IMR-90 (cell line): Measurements from ENCODE around the gene RCAN2. TPM values are rescaled to one million over a fixed set of nuclear protein-coding genes. Genes with fewer than 3 reads are reported as not detected.

Experiments
- ATAC-seq: fragments of 200-7000 bp; cut with Tn5 transposase; 2 replicates; pipeline ENCODE4 v1.9.1; 2020; ENCODE audit warnings: low read depth, mild to moderate bottlenecking, moderate library complexity
- BruUV-seq: library from RNA; stranded (reverse); fragments of 400-500 nt; replicated peaks from 2 replicates; lab custom pipeline; 2021; lab: Mats Ljungman, UMichigan
- CTCF ChIA-PET: fragments of 300-600 bp; formaldehyde crosslinking; extraction: SDS; loops from one replicate; lab custom pipeline; 2021; ENCODE audit warnings: antibody characterized with exemption; lab: Yijun Ruan, JAX
- POLR2A ChIA-PET: fragments of 300-600 bp; sonication (Branson Sonifier 250); formaldehyde crosslinking; loops from one replicate; lab custom pipeline; 2022; ENCODE audit warnings: antibody characterized with exemption; ENCODE audit not compliant: unreplicated experiment; lab: Charles Lee
- DNase-seq: peaks from one replicate; pipeline ENCODE4 v3.0.0; 2013
- H2AFZ ChIP-seq: replicated peaks from 2 replicates; pipeline ENCODE3; 2013; ENCODE audit warnings: low read length, mild to moderate bottlenecking; ENCODE audit not compliant: poor library complexity
- H2AK5ac ChIP-seq: 2 replicates; pipeline ENCODE4 v1.6.1; 2013; ENCODE audit warnings: low read depth, low read length, inconsistent platforms
- H2AK9ac ChIP-seq: replicated peaks from 2 replicates; pipeline ENCODE3; 2013; ENCODE audit warnings: mild to moderate bottlenecking, low read depth, low read length, moderate library complexity; ENCODE audit not compliant: poor library complexity
- H2BK120ac ChIP-seq: 2 replicates; pipeline ENCODE4 v1.6.1; 2013; ENCODE audit warnings: low read depth, low read length, inconsistent platforms
- H2BK15ac ChIP-seq: 3 replicates; pipeline ENCODE4 v1.6.1; 2013; ENCODE audit warnings: low read depth, low read length, inconsistent platforms
- H2BK20ac ChIP-seq: 2 replicates; pipeline ENCODE4 v1.6.1; 2013; ENCODE audit warnings: low read depth, mild to moderate bottlenecking, inconsistent platforms, low read length, moderate library complexity
- H2BK5ac ChIP-seq: 2 replicates; pipeline ENCODE4 v1.6.1; 2013; ENCODE audit warnings: mild to moderate bottlenecking, low read depth, low read length, inconsistent platforms; ENCODE audit not compliant: poor library complexity, severe bottlenecking
- H3K14ac ChIP-seq: replicated peaks from 2 replicates; pipeline ENCODE4 v1.6.1; 2013; ENCODE audit warnings: low read depth, low read length, inconsistent platforms
- H3K18ac ChIP-seq: 2 replicates; pipeline ENCODE4 v1.6.1; 2013; ENCODE audit warnings: low read depth, low read length, control low read depth
- H3K23ac ChIP-seq: 2 replicates; pipeline ENCODE4 v1.6.1; 2013; ENCODE audit warnings: low read depth, low read length, inconsistent platforms
- H3K27ac ChIP-seq: 2 replicates; pipeline ENCODE4 v1.5.1; 2013; ENCODE audit warnings: mild to moderate bottlenecking, control low read depth, low read length; ENCODE audit not compliant: insufficient read depth
- H3K27me3 ChIP-seq: 2 replicates; pipeline ENCODE4 v1.6.1; 2013; ENCODE audit warnings: low read length; ENCODE audit not compliant: control insufficient read depth, insufficient read depth
- H3K36me3 ChIP-seq: 2 replicates; pipeline ENCODE4 v1.6.1; 2013; ENCODE audit warnings: low read length, mixed read lengths; ENCODE audit not compliant: control insufficient read depth, insufficient read depth
- H3K4ac ChIP-seq: 2 replicates; pipeline ENCODE4 v1.6.1; 2013; ENCODE audit warnings: low read depth, low read length, inconsistent platforms
- H3K4me1 ChIP-seq: 2 replicates; pipeline ENCODE4 v1.6.1; 2013; ENCODE audit warnings: low read length, mixed read lengths; ENCODE audit not compliant: control insufficient read depth, insufficient read depth
- H3K4me2 ChIP-seq: 2 replicates; pipeline ENCODE4 v1.6.1; 2013; ENCODE audit warnings: low read depth, mild to moderate bottlenecking, control low read depth, low read length, moderate library complexity
- H3K4me3 ChIP-seq: 2 replicates; pipeline ENCODE4 v1.5.1; 2013; ENCODE audit warnings: low read depth, mild to moderate bottlenecking, control low read depth, low read length, moderate library complexity; ENCODE audit not compliant: insufficient read depth
- H3K56ac ChIP-seq: 2 replicates; pipeline ENCODE4 v1.6.1; 2013; ENCODE audit warnings: low read length, inconsistent platforms; ENCODE audit not compliant: insufficient read depth; ENCODE audit errors: extremely low read depth
- H3K79me1 ChIP-seq, 2 experiments: 2 replicates each; pipeline ENCODE4 v1.6.1; 2013; ENCODE audit warnings: low read length in 2 of 2, inconsistent platforms in 1 of 2, low read depth in 1 of 2
- H3K9ac ChIP-seq: 2 replicates; pipeline ENCODE4 v1.6.1; 2013; ENCODE audit warnings: low read depth, low read length, control low read depth
- H3K9me1 ChIP-seq: 2 replicates; pipeline ENCODE4 v1.6.1; 2013; ENCODE audit warnings: low read length, inconsistent platforms; ENCODE audit not compliant: insufficient read depth
- H3K9me3 ChIP-seq: 2 replicates; pipeline ENCODE4 v1.6.1; 2013; ENCODE audit warnings: low read length; ENCODE audit not compliant: control insufficient read depth, insufficient read depth
- H4K20me1 ChIP-seq: 2 replicates; pipeline ENCODE4 v1.6.1; 2013; ENCODE audit warnings: low read length, inconsistent platforms; ENCODE audit not compliant: insufficient read depth
- H4K5ac ChIP-seq: 2 replicates; pipeline ENCODE4 v1.6.1; 2013; ENCODE audit warnings: mild to moderate bottlenecking, low read depth, low read length, control low read depth
- H4K8ac ChIP-seq, 2 experiments: 2 replicates each; pipeline ENCODE4 v1.6.1; 2013; ENCODE audit warnings: low read depth in 2 of 2, low read length in 2 of 2, control low read depth in 1 of 2, inconsistent platforms in 1 of 2
- H4K91ac ChIP-seq: 2 replicates; pipeline ENCODE4 v1.6.1; 2013; ENCODE audit warnings: low read depth, low read length, inconsistent platforms; ENCODE audit not compliant: insufficient read depth
- BHLHE40 ChIP-seq: fragments of 150-350 bp; IDR thresholded peaks from 2 replicates; pipeline ENCODE4 v1.6.1; 2016; ENCODE audit warnings: mild to moderate bottlenecking, low read depth, low read length
- CEBPB ChIP-seq: IDR thresholded peaks from 2 replicates; pipeline ENCODE4 v1.6.1; 2012; ENCODE audit warnings: low read depth, low read length, improper control_type of control experiment
- CHD1 ChIP-seq: IDR thresholded peaks from 2 replicates; pipeline ENCODE4 v1.6.1; 2012; ENCODE audit warnings: low read depth, low read length, improper control_type of control experiment
- FOS ChIP-seq: fragments of 150-350 bp; IDR thresholded peaks from 2 replicates; pipeline ENCODE4 v1.6.1; 2016; ENCODE audit warnings: low read depth, low read length
- MAFK ChIP-seq: IDR thresholded peaks from 2 replicates; pipeline ENCODE4 v1.6.1; 2012; ENCODE audit warnings: low read depth, low read length, improper control_type of control experiment
- MAZ ChIP-seq: IDR thresholded peaks from 2 replicates; pipeline ENCODE4 v1.6.1; 2012; ENCODE audit warnings: low read depth, mild to moderate bottlenecking, low read length, improper control_type of control experiment, moderate library complexity, borderline replicate concordance
- MXI1 ChIP-seq: IDR thresholded peaks from 2 replicates; pipeline ENCODE4 v1.6.1; 2012; ENCODE audit warnings: low read depth, mild to moderate bottlenecking, low read length, moderate library complexity, borderline replicate concordance
- NFE2L2 ChIP-seq: fragments of 150-350 bp; IDR thresholded peaks from 2 replicates; pipeline ENCODE4 v1.6.1; 2016; ENCODE audit warnings: low read depth, mild to moderate bottlenecking, low read length
- POLR2A ChIP-seq: IDR thresholded peaks from 2 replicates; pipeline ENCODE4 v1.6.1; 2012; ENCODE audit warnings: mild to moderate bottlenecking, low read depth, low read length
- RAD21 ChIP-seq: IDR thresholded peaks from 2 replicates; pipeline ENCODE4 v1.6.1; 2012; ENCODE audit warnings: low read length, improper control_type of control experiment
- RCOR1 ChIP-seq: IDR thresholded peaks from 2 replicates; pipeline ENCODE4 v1.6.1; 2012; ENCODE audit warnings: mild to moderate bottlenecking, low read length, improper control_type of control experiment; ENCODE audit not compliant: insufficient replicate concordance
- RFX5 ChIP-seq: IDR thresholded peaks from 2 replicates; pipeline ENCODE4 v1.8.0; 2012; ENCODE audit warnings: low read depth, mild to moderate bottlenecking, low read length, moderate library complexity
- SMC3 ChIP-seq: fragments of 150-350 bp; IDR thresholded peaks from 2 replicates; pipeline ENCODE4 v1.6.1; 2016; ENCODE audit warnings: low read depth, mild to moderate bottlenecking, antibody characterized with exemption, low read length, moderate library complexity
- WGBS, 2 experiments: methylation state at CpG; one replicate each; pipeline versions ENCODE4 v1.1.5 to v1.1.7; 2013; ENCODE audit warnings: missing lambda C conversion rate in 2 of 2; ENCODE audit not compliant: insufficient read length in 1 of 2; ENCODE audit errors: extremely low coverage in 2 of 2; 5-methylcytosine and 5-hydroxymethylcytosine counted together
- dilution Hi-C: fragments of 300-500 bp; cut with HindIII; formaldehyde crosslinking; loops from one replicate; pipeline ENCODE4 v1.14.3; 2018; ENCODE audit warnings: low sequenced_read_pairs; ENCODE audit not compliant: unreplicated experiment
- in situ Hi-C: fragments of 300-500 bp; cut with MboI; formaldehyde crosslinking; loops from 3 replicates; pipeline ENCODE4 v1.14.3; 2019; ENCODE audit warnings: low sequenced_read_pairs, inconsistent platforms, mixed read lengths
- intact Hi-C: fragments of 100-400 bp; cut with micrococcal nuclease; formaldehyde crosslinking; loops from 2 replicates; pipeline ENCODE4 v1.10.0; 2022
- polyA plus RNA-seq, 3 experiments: library from polyadenylated mRNA; depleted of rRNA; stranded (reverse); fragments of >200 nt; gene quantifications; 2 replicates each; pipeline ENCODE4 v1.2.3, GENCODE V29; 2012; ENCODE audit warnings: low replicate concordance in 1 of 3
- total RNA-seq: library from RNA; depleted of rRNA; stranded (reverse); fragments of >200 nt; gene quantifications from 2 replicates; pipeline ENCODE4 v1.2.3, GENCODE V29; 2012
- TF ChIP-seq, protein P1 (sequence below): fragments of 150-350 bp; IDR thresholded peaks from 2 replicates; pipeline ENCODE4 v1.6.1; 2017; ENCODE audit warnings: mild to moderate bottlenecking, antibody characterized with exemption, low read length, low read depth
- TF ChIP-seq, protein P2 (sequence below): fragments of 150-350 bp; IDR thresholded peaks from 2 replicates; pipeline ENCODE4 v1.6.1; 2016; ENCODE audit warnings: low read depth, mild to moderate bottlenecking, low read length, moderate library complexity, borderline replicate concordance
- TF ChIP-seq, protein P3 (sequence below): conservative IDR thresholded peaks from 2 replicates; pipeline ENCODE4 v1.5.1; 2012; ENCODE audit warnings: mild to moderate bottlenecking, low read depth, low read length, improper control_type of control experiment

RCAN2 gene
- total and polyA plus RNA-seq, 2 of the 4 experiments (the other 2 are of a cell fraction): 1.3 to 1.8 TPM

DNA sequence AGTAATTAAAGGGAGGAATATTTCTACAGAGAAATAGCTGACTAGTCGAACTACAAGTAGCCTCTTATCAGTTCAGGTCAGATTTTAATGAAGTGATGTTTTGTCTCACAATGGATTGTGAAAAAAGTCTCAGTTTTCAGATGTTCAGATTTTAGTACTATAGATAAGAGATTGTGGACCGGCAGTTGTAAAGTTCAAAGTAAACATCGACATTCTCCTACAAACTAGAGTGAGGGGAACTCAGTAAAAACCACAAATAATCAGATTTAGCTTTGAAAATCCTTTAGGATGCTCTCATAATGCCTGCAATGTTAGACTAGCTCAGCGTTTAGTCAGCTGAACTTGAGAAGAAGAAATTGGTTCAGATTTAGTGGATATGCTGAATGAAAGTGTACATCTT is 39.9 kb downstream of the RCAN2 start:
- Histone ChIP-seq H3K9me3 (no peaks in the 10 kb centered on the region), H3K9ac (no peak overlapping the region), H4K8ac (no peak overlapping the region), H3K4me3 (no peak overlapping the region), H4K91ac (no peak overlapping the region), H3K4me2 (no peak overlapping the region), H2BK15ac (no peak overlapping the region), H4K20me1 (no peaks in the 10 kb centered on the region), H4K5ac (no peak overlapping the region), H3K4ac (no peak overlapping the region), H2BK20ac (no peak overlapping the region), H3K56ac (no peak overlapping the region), H2BK5ac (no peak overlapping the region), H2BK120ac (no peak overlapping the region), H3K14ac (no peak overlapping the region), H3K27me3 (no peaks in the 10 kb centered on the region), H3K79me1 (no peaks in the 10 kb centered on the region), H3K4me1 (no peaks in the 10 kb centered on the region), H2AFZ (no peak overlapping the region), H3K18ac (no peak overlapping the region), H2AK9ac (no peak overlapping the region), H3K9me1 (no peaks in the 10 kb centered on the region; the same call in 1 of the 2 replicates), H3K27ac (no peak overlapping the region), H3K36me3 (no peaks in the 10 kb centered on the region), H3K23ac (no peak overlapping the region), H2AK5ac (no peak overlapping the region)
- ChIA-PET CTCF (no interaction called here), POLR2A (no interaction called here)
- no TSS peak for BruUV-seq
- TF ChIP-seq, protein P1, sequence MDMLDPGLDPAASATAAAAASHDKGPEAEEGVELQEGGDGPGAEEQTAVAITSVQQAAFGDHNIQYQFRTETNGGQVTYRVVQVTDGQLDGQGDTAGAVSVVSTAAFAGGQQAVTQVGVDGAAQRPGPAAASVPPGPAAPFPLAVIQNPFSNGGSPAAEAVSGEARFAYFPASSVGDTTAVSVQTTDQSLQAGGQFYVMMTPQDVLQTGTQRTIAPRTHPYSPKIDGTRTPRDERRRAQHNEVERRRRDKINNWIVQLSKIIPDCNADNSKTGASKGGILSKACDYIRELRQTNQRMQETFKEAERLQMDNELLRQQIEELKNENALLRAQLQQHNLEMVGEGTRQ: no peak
- TF ChIP-seq FOS: no peak
- TF ChIP-seq, protein P2, sequence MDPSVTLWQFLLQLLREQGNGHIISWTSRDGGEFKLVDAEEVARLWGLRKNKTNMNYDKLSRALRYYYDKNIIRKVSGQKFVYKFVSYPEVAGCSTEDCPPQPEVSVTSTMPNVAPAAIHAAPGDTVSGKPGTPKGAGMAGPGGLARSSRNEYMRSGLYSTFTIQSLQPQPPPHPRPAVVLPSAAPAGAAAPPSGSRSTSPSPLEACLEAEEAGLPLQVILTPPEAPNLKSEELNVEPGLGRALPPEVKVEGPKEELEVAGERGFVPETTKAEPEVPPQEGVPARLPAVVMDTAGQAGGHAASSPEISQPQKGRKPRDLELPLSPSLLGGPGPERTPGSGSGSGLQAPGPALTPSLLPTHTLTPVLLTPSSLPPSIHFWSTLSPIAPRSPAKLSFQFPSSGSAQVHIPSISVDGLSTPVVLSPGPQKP: no peak
- no peak for TF ChIP-seq MAZ
- no peak for TF ChIP-seq MAFK
- no peak for TF ChIP-seq MXI1
- no peak for TF ChIP-seq RFX5
- no peak for TF ChIP-seq RAD21
- TF ChIP-seq RCOR1: no peak
- no peak for TF ChIP-seq POLR2A
- TF ChIP-seq BHLHE40: no peak
- TF ChIP-seq CHD1: no peak
- TF ChIP-seq SMC3: no peak
- TF ChIP-seq, protein P3, sequence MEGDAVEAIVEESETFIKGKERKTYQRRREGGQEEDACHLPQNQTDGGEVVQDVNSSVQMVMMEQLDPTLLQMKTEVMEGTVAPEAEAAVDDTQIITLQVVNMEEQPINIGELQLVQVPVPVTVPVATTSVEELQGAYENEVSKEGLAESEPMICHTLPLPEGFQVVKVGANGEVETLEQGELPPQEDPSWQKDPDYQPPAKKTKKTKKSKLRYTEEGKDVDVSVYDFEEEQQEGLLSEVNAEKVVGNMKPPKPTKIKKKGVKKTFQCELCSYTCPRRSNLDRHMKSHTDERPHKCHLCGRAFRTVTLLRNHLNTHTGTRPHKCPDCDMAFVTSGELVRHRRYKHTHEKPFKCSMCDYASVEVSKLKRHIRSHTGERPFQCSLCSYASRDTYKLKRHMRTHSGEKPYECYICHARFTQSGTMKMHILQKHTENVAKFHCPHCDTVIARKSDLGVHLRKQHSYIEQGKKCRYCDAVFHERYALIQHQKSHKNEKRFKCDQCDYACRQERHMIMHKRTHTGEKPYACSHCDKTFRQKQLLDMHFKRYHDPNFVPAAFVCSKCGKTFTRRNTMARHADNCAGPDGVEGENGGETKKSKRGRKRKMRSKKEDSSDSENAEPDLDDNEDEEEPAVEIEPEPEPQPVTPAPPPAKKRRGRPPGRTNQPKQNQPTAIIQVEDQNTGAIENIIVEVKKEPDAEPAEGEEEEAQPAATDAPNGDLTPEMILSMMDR: no peak
- no peak for TF ChIP-seq CEBPB
- TF ChIP-seq NFE2L2: no peak
- dilution Hi-C loops: no loop called here
- DNase-seq: peak; percentile 7
- no CpG with 5 or more reads among the region's 4 CpGs for WGBS, 2 experiments
- intact Hi-C loops: no loop called here
- in situ Hi-C loops: no loop called here
- no peak for ATAC-seq
